Endothelial cell of umbilical vein (primary cell): ENCODE data around the gene ANAPC2. TPM values are rescaled to one million over a fixed set of nuclear protein-coding genes. Genes with fewer than 3 reads are reported as not detected.

Source experiments
- BruUV-seq: library from RNA; stranded (reverse); fragments of 400-500 nt; replicated peaks from 2 replicates; lab custom pipeline; 2021; lab: Mats Ljungman, UMichigan
- CTCF ChIA-PET: fragments of 300-600, 350-600 bp; sonication (Branson Sonifier 250); formaldehyde crosslinking; loops from one replicate; lab custom pipeline; 2021; ENCODE audit warnings: antibody characterized with exemption, inconsistent platforms; lab: Charles Lee
- POLR2A ChIA-PET: fragments of 300-600, 350-600 bp; sonication (Branson Sonifier 250); formaldehyde crosslinking; loops from one replicate; lab custom pipeline; 2021; ENCODE audit warnings: antibody characterized with exemption, inconsistent platforms; lab: Charles Lee
- DNase-seq: peaks from one replicate; pipeline ENCODE4 v3.0.0-alpha.2; 2011; ENCODE audit warnings: low read depth, low spot score
- FAIRE-seq: peaks from 2 replicates; lab custom pipeline; 2011; peaks lifted over from hg19 to GRCh38; lab: Jason Lieb, UNC
- H2AFZ ChIP-seq: 2 replicates; pipeline ENCODE4 v1.6.0; 2012; ENCODE audit warnings: low read depth, low read length, control low read depth, inconsistent platforms
- H3K27ac ChIP-seq: 2 replicates; pipeline ENCODE4 v1.5.1; 2011; ENCODE audit warnings: low read depth, mild to moderate bottlenecking, control low read depth, low read length, moderate library complexity; ENCODE audit not compliant: insufficient read depth
- H3K27me3 ChIP-seq, 2 experiments: 2 replicates each; pipeline versions ENCODE4 v1.6.0 to v1.6.1; 2011; ENCODE audit warnings: low read length in 2 of 2, mixed read lengths in 1 of 2; ENCODE audit not compliant: control insufficient read depth in 2 of 2, insufficient read depth in 2 of 2
- H3K36me3 ChIP-seq, 2 experiments: 2 replicates in 1 of 2; 3 replicates in 1 of 2; pipeline ENCODE4 v1.5.1; 2011; ENCODE audit warnings: low read length in 2 of 2, mild to moderate bottlenecking in 1 of 2, moderate library complexity in 1 of 2; ENCODE audit not compliant: control insufficient read depth in 2 of 2, insufficient read depth in 2 of 2; ENCODE audit errors: extremely low read depth in 1 of 2
- H3K4me1 ChIP-seq: 3 replicates; pipeline ENCODE4 v1.5.1; 2011; ENCODE audit warnings: mild to moderate bottlenecking, low read length; ENCODE audit not compliant: control insufficient read depth, insufficient read depth; ENCODE audit errors: extremely low read depth
- H3K4me2 ChIP-seq: 2 replicates; pipeline ENCODE4 v1.6.1; 2011; ENCODE audit warnings: low read length, control low read depth, mixed read lengths; ENCODE audit not compliant: insufficient read depth
- H3K4me3 ChIP-seq, 3 experiments: fragments of 200-600 bp in 1 of 3; sonication (generic), shearing (Covaris generic) in 1 of 3; replicated peaks in 1 of 3; 2 replicates each; pipeline ENCODE4 v1.5.1; 2011 to 2016; ENCODE audit warnings: control low read depth in 3 of 3, low read length in 3 of 3, mild to moderate bottlenecking in 2 of 3, inconsistent platforms in 1 of 3, low read depth in 1 of 3, moderate library complexity in 1 of 3; ENCODE audit not compliant: insufficient read depth in 1 of 3
- H3K79me2 ChIP-seq: 2 replicates; pipeline ENCODE4 v1.6.0; 2012; ENCODE audit warnings: low read length, inconsistent platforms; ENCODE audit not compliant: control insufficient read depth, insufficient read depth
- H3K9ac ChIP-seq: replicated peaks from 2 replicates; pipeline ENCODE3; 2011; ENCODE audit warnings: low read length, control low read depth; ENCODE audit not compliant: insufficient read depth; ENCODE audit errors: extremely low read depth
- H3K9me1 ChIP-seq: replicated peaks from 3 replicates; pipeline ENCODE4 v1.6.0; 2011; ENCODE audit warnings: mild to moderate bottlenecking, low read length; ENCODE audit not compliant: control insufficient read depth, insufficient read depth; ENCODE audit errors: extremely low read depth
- H3K9me3 ChIP-seq: replicated peaks from 2 replicates; pipeline ENCODE4 v1.5.1; 2012; ENCODE audit warnings: low read length, inconsistent platforms; ENCODE audit not compliant: control insufficient read depth, insufficient read depth
- H4K20me1 ChIP-seq: replicated peaks from 2 replicates; pipeline ENCODE3; 2011; ENCODE audit warnings: mild to moderate bottlenecking, low read length; ENCODE audit not compliant: control insufficient read depth, insufficient read depth; ENCODE audit errors: extremely low read depth
- EZH2 ChIP-seq: IDR thresholded peaks from 2 replicates; pipeline ENCODE4 v1.6.1; 2012; ENCODE audit warnings: borderline replicate concordance, low read depth, mild to moderate bottlenecking, moderate library complexity, low read length, inconsistent platforms; ENCODE audit not compliant: severe bottlenecking
- FOS ChIP-seq: IDR thresholded peaks from 2 replicates; pipeline ENCODE4 v1.6.1; 2011; ENCODE audit warnings: mild to moderate bottlenecking, low read length, moderate library complexity, borderline replicate concordance; ENCODE audit not compliant: insufficient read depth
- GATA2 ChIP-seq: IDR thresholded peaks from 2 replicates; pipeline ENCODE4 v1.7.0; 2011; ENCODE audit warnings: low read depth, mild to moderate bottlenecking, moderate library complexity, mixed read lengths, low read length; ENCODE audit not compliant: insufficient read length, insufficient read depth
- JUN ChIP-seq: IDR thresholded peaks from 2 replicates; pipeline ENCODE4 v1.6.1; 2011; ENCODE audit warnings: borderline replicate concordance, low read depth; ENCODE audit not compliant: insufficient read length, insufficient read depth
- MAX ChIP-seq: IDR thresholded peaks from 2 replicates; pipeline ENCODE4 v1.6.1; 2011; ENCODE audit not compliant: insufficient read depth, insufficient read length
- MYC ChIP-seq: IDR thresholded peaks from one replicate; pipeline ENCODE4 v1.6.1; 2011; ENCODE audit warnings: mild to moderate bottlenecking, low read depth, low read length
- POLR2A ChIP-seq: IDR thresholded peaks from 2 replicates; pipeline ENCODE4 v1.6.1; 2012; ENCODE audit warnings: low read depth, mild to moderate bottlenecking, control low read depth, low read length
- POLR2AphosphoS5 ChIP-seq: IDR thresholded peaks from 2 replicates; pipeline ENCODE4 v1.6.1; 2012; ENCODE audit warnings: low read depth, mild to moderate bottlenecking, control low read depth, low read length, moderate library complexity; ENCODE audit not compliant: insufficient read depth
- dilution Hi-C: fragments of 300-500 bp; cut with MboI; formaldehyde crosslinking; loops from one replicate; pipeline ENCODE4 v1.15.0; 2019; ENCODE audit warnings: low sequenced_read_pairs; ENCODE audit not compliant: extremely low pct_ligation_motif_present
- intact Hi-C: fragments of 100-400 bp; cut with micrococcal nuclease; formaldehyde crosslinking; loops from one replicate; pipeline ENCODE4 v1.10.0; 2022
- polyA plus RNA-seq, 4 experiments: library from polyadenylated mRNA; depleted of rRNA in 3 of 4; stranded (reverse) in 3 of 4; unstranded in 1 of 4; fragments of >200 nt; gene quantifications; 2 replicates each; pipeline versions ENCODE4 v1.2.1 to v1.2.3, GENCODE V29; 2011 to 2012; ENCODE audit warnings: missing spikeins in 1 of 4
- total RNA-seq: library from RNA; stranded (reverse); gene quantifications from 2 replicates; pipeline ENCODE4 v1.2.3, GENCODE V29; 2021
- TF ChIP-seq, protein P1 (sequence below), 2 donors: IDR thresholded peaks; 1 replicate in 1 of 2; 2 replicates in 1 of 2; pipeline ENCODE4 v1.5.1; 2011; ENCODE audit warnings: low read length in 2 of 2, mild to moderate bottlenecking in 2 of 2, moderate library complexity in 2 of 2, control low read depth in 1 of 2, inconsistent platforms in 1 of 2, low read depth in 1 of 2; ENCODE audit not compliant: insufficient read depth in 1 of 2; ENCODE audit errors: extremely low read depth in 1 of 2

ANAPC2 gene
- total and polyA plus RNA-seq, 2 donors (not counting 3 experiments of a cell fraction or from before 2014, with no cell fraction given), result 44.8 to 69.2 TPM

DNA sequence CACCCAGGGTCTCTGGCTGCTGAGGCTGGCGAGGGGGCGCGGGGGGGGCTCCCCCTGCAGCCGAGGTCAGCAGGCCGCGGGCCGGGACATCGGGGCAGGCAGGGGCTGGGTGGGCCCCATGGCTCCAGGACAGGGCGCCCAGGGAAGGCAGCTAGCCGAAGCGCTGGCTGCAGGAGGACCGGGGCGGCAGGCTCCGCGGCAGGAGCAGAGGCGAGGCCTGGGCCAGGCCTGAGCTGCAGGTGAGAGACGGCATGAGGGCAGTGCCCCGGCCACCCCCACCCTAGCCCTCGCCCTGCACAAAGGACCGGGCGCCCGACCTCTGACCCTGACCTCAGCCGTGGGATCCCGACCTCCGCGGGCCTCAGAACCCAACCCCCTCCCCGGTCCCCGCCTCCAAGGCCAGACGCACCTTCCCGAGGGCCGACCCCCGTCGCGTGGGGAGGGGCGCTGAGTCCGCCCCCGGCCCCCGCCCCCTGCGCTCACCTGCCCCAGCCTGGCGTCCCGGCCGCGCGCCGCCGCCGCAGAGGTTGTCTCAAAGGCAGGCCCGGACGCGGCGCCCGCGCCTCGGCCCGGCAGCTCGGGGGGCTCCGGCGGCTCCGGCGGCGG lies 33.2 kb upstream of the ANAPC2 start:
- H3K9me3 ChIP-seq, result no peaks in the 10 kb centered on the region
- ChIA-PET CTCF (interaction anchor here (1.5 to 6.3 kb wide), 3 partner anchors 15 to 21 kb away, joined by 3 to 63 read pairs (median 9); partner anchors contain the start of genes NDOR1, TMEM203 and TPRN), POLR2A (interaction anchor here (0.5 kb wide), 1 partner anchor 74 kb away, joined by 5 read pairs; no protein-coding TSS in a partner anchor)
- H2AFZ ChIP-seq, result no peak overlapping the region
- no peak overlapping the region for H3K27ac ChIP-seq
- H3K79me2 ChIP-seq, result no peaks in the 10 kb centered on the region
- H3K27me3 ChIP-seq, result no peaks in the 10 kb centered on the region
- no peak for DNase-seq
- FAIRE-seq, result no peak
- H3K9me1 ChIP-seq, result no peaks in the 10 kb centered on the region
- H4K20me1 ChIP-seq, result no peaks in the 10 kb centered on the region
- dilution Hi-C loops, result no loop called here
- no peak overlapping the region for H3K9ac ChIP-seq
- no peak for TF ChIP-seq FOS
- no peak for TF ChIP-seq POLR2A
- TF ChIP-seq GATA2, result no peak
- no peak for TF ChIP-seq MYC
- TF ChIP-seq POLR2AphosphoS5, result no peak
- no peak for TF ChIP-seq EZH2
- TF ChIP-seq MAX, result no peak
- TF ChIP-seq JUN, result no peak
- TF ChIP-seq, protein P1, sequence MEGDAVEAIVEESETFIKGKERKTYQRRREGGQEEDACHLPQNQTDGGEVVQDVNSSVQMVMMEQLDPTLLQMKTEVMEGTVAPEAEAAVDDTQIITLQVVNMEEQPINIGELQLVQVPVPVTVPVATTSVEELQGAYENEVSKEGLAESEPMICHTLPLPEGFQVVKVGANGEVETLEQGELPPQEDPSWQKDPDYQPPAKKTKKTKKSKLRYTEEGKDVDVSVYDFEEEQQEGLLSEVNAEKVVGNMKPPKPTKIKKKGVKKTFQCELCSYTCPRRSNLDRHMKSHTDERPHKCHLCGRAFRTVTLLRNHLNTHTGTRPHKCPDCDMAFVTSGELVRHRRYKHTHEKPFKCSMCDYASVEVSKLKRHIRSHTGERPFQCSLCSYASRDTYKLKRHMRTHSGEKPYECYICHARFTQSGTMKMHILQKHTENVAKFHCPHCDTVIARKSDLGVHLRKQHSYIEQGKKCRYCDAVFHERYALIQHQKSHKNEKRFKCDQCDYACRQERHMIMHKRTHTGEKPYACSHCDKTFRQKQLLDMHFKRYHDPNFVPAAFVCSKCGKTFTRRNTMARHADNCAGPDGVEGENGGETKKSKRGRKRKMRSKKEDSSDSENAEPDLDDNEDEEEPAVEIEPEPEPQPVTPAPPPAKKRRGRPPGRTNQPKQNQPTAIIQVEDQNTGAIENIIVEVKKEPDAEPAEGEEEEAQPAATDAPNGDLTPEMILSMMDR (IDR thresholded peaks at IDR 0.05; ENCODE audit: extremely low read depth in 1 of 2, insufficient read depth in 1 of 2, low read depth in 1 of 2, low read length in 2 of 2), result no peak
- peaks cover 0 to 1% of the 10 kb centered on the region in 2 experiments for H3K36me3 ChIP-seq
- H3K4me1 ChIP-seq, result peaks cover 18% of the 10 kb centered on the region
- intact Hi-C loops, result loop anchor here (2.0 kb wide), 1 partner anchor 15 kb away; no protein-coding TSS in a partner anchor
- peak overlapping the region in 1 of 3 experiments; percentile 44 for H3K4me3 ChIP-seq
- no peak overlapping the region for H3K4me2 ChIP-seq
- no TSS peak for BruUV-seq
